SK-N-SH (cell line): ENCODE results near the gene IRF2. TPM values are rescaled to one million over a fixed set of nuclear protein-coding genes. Genes with fewer than 3 reads are reported as not detected.

ENCODE experiments used
- CTCF ChIA-PET: fragments of 300-600, 350-600 bp; formaldehyde crosslinking; extraction: SDS; loops from one replicate; lab custom pipeline; 2021; lab: Yijun Ruan, JAX
- POLR2A ChIA-PET: fragments of 350-600 bp; sonication (Branson Sonifier 250); formaldehyde crosslinking; extraction: SDS; loops from one replicate; lab custom pipeline; 2020; ENCODE audit warnings: antibody characterized with exemption, inconsistent platforms; lab: Yijun Ruan, JAX
- DNase-seq: peaks from one replicate; pipeline ENCODE4 v3.0.0; 2012
- H2AFZ ChIP-seq: fragments of 200-600 bp; sonication (generic); 2 replicates; pipeline ENCODE4 v1.8.1; 2016; ENCODE audit warnings: antibody characterized with exemption, mild to moderate bottlenecking, low read depth
- H3F3A ChIP-seq: fragments of 200-600 bp; sonication (generic); replicated peaks from 2 replicates; pipeline ENCODE3; 2016; ENCODE audit warnings: antibody characterized with exemption, mild to moderate bottlenecking; ENCODE audit not compliant: insufficient read depth
- H3K27ac ChIP-seq, 2 experiments: fragments of 200-500 bp in 1 of 2; fragments of 200-600 bp in 1 of 2; sonication (Bioruptor generic) in 1 of 2; sonication (generic), shearing (Covaris generic) in 1 of 2; 2 replicates each; pipeline versions ENCODE4 v1.5.1 to v1.6.1; 2014 to 2016; ENCODE audit warnings: low read depth in 2 of 2, inconsistent platforms in 1 of 2, low read length in 1 of 2, mild to moderate bottlenecking in 1 of 2, mixed read lengths in 1 of 2
- H3K27me3 ChIP-seq: fragments of 200-600 bp; sonication (generic), shearing (Covaris generic); 2 replicates; pipeline ENCODE4 v1.6.1; 2016; ENCODE audit warnings: mixed run types; ENCODE audit not compliant: insufficient read depth
- H3K36me3 ChIP-seq, 2 experiments: fragments of 200-500 bp in 1 of 2; fragments of 200-600 bp in 1 of 2; sonication (Bioruptor generic) in 1 of 2; sonication (generic) in 1 of 2; replicated peaks in 1 of 2; 2 replicates each; pipeline versions ENCODE3 to v1.5.1; 2014 to 2016; ENCODE audit warnings: low read length in 1 of 2, mild to moderate bottlenecking in 1 of 2; ENCODE audit not compliant: insufficient read depth in 2 of 2, control insufficient read depth in 1 of 2
- H3K4me1 ChIP-seq, 2 experiments: fragments of 200-500 bp in 1 of 2; fragments of 200-600 bp in 1 of 2; sonication (Bioruptor generic) in 1 of 2; sonication (generic), shearing (Covaris generic) in 1 of 2; 2 replicates each; pipeline versions ENCODE4 v1.5.1 to v1.6.1; 2014 to 2016; ENCODE audit warnings: low read depth in 1 of 2, low read length in 1 of 2, mixed run types in 1 of 2; ENCODE audit not compliant: insufficient read depth in 2 of 2, control insufficient read depth in 1 of 2
- H3K4me2 ChIP-seq: fragments of 200-600 bp; sonication (generic), shearing (Covaris generic); 2 replicates; pipeline ENCODE4 v1.6.1; 2017; ENCODE audit warnings: mixed run types
- H3K4me3 ChIP-seq, 2 experiments: fragments of 200-500 bp in 1 of 2; fragments of 200-600 bp in 1 of 2; sonication (Bioruptor generic) in 1 of 2; sonication (generic), shearing (Covaris generic) in 1 of 2; 2 replicates each; pipeline versions ENCODE4 v1.5.1 to v1.8.1; 2014 to 2016; ENCODE audit warnings: low read depth in 2 of 2, inconsistent platforms in 1 of 2, low read length in 1 of 2, mild to moderate bottlenecking in 1 of 2, mixed read lengths in 1 of 2, moderate library complexity in 1 of 2
- H3K79me2 ChIP-seq: fragments of 200-600 bp; sonication (generic); 2 replicates; pipeline ENCODE4 v1.8.1; 2017; ENCODE audit warnings: mild to moderate bottlenecking; ENCODE audit not compliant: insufficient read depth
- H3K9ac ChIP-seq: fragments of 200-600 bp; sonication (generic); 2 replicates; pipeline ENCODE4 v1.6.1; 2017; ENCODE audit warnings: mixed run types
- H3K9me2 ChIP-seq: fragments of 200-600 bp; sonication (generic); 2 replicates; pipeline ENCODE4 v1.6.1; 2017; ENCODE audit warnings: mixed run types
- H3K9me3 ChIP-seq: fragments of 200-600 bp; sonication (generic); 2 replicates; pipeline ENCODE4 v1.6.1; 2017; ENCODE audit warnings: mixed run types, mild to moderate bottlenecking, moderate library complexity
- H4K20me1 ChIP-seq: fragments of 200-600 bp; sonication (generic); 2 replicates; pipeline ENCODE4 v1.6.1; 2017; ENCODE audit warnings: mild to moderate bottlenecking, mixed run types; ENCODE audit not compliant: insufficient read depth
- EP300 ChIP-seq, 2 experiments: IDR thresholded peaks; 2 replicates each; pipeline versions ENCODE4 v1.4.0 to v1.6.1; 2012; ENCODE audit warnings: borderline replicate concordance in 1 of 2, low read depth in 1 of 2, low read length in 1 of 2
- JUND ChIP-seq: IDR thresholded peaks from 2 replicates; pipeline ENCODE4 v1.4.0; 2012
- MEF2A ChIP-seq: IDR thresholded peaks from 2 replicates; pipeline ENCODE4 v1.4.0; 2012; ENCODE audit warnings: low read depth, borderline replicate concordance
- NFIC ChIP-seq: IDR thresholded peaks from 2 replicates; pipeline ENCODE4 v1.4.0; 2012; ENCODE audit warnings: borderline replicate concordance
- RAD21 ChIP-seq: IDR thresholded peaks from 2 replicates; pipeline ENCODE4 v1.6.1; 2012; ENCODE audit warnings: mild to moderate bottlenecking, low read length
- RFX5 ChIP-seq: IDR thresholded peaks from 2 replicates; pipeline ENCODE4 v1.6.1; 2012; ENCODE audit warnings: mild to moderate bottlenecking, improper control_type of control experiment, low read length
- SMC3 ChIP-seq: IDR thresholded peaks from 2 replicates; pipeline ENCODE4 v1.6.1; 2012; ENCODE audit warnings: low read depth, low read length, improper control_type of control experiment
- TEAD4 ChIP-seq: IDR thresholded peaks from 2 replicates; pipeline ENCODE4 v1.4.0; 2012; ENCODE audit warnings: mild to moderate bottlenecking, borderline replicate concordance; ENCODE audit not compliant: insufficient read depth
- WGBS: methylation state at CpG from one replicate; pipeline ENCODE4 v1.1.6; 2017; ENCODE audit warnings: low lambda C conversion rate; 5-methylcytosine and 5-hydroxymethylcytosine counted together
- polyA plus RNA-seq, 3 experiments: library from polyadenylated mRNA; depleted of rRNA; stranded (reverse); fragments of >200 nt; gene quantifications; 2 replicates each; pipeline ENCODE4 v1.2.3, GENCODE V29; 2012
- TF ChIP-seq, protein P1 (sequence below): fragments of 150-350 bp; IDR thresholded peaks from 2 replicates; pipeline ENCODE4 v1.6.1; 2017; ENCODE audit warnings: antibody characterized with exemption, low read length, low read depth, borderline replicate concordance
- TF ChIP-seq, protein P2 (sequence below): fragments of 150-350 bp; IDR thresholded peaks from 2 replicates; pipeline ENCODE4 v1.6.1; 2016; ENCODE audit warnings: mild to moderate bottlenecking, low read depth, low read length
- TF ChIP-seq, protein P3 (sequence below): IDR thresholded peaks from 2 replicates; pipeline ENCODE4 v1.4.0; 2012; ENCODE audit warnings: low read depth
- TF ChIP-seq, protein P4 (sequence below): IDR thresholded peaks from 2 replicates; pipeline ENCODE4 v1.4.0; 2012; ENCODE audit warnings: low read depth, borderline replicate concordance
- TF ChIP-seq, protein P5 (sequence below): IDR thresholded peaks from 2 replicates; pipeline ENCODE4; 2012

The IRF2 gene
- polyA plus RNA-seq, 1 of the 3 experiments (the other 2 are of a cell fraction) = 23.3 TPM

DNA sequence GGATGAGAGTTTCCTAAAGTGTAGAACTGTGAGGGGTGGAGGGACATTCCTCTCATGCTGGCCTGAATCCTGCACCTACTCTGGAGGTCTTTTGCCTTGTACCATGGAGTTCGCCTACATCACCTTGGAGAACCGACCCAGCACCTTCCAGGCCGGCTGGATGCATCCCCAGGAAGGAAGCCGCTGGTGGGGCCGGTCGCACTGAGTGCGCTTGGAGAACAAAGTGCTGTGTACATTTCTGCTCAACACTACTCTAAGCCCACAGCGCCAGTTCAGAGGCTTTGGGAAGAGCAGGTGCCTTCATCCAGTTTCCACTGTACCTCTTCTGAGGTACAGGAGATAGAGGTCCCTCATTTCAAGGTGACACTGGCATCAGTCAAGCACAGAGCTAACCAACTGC lies 15.4 kb upstream of the IRF2 start (continued):
- TF ChIP-seq, protein P1, sequence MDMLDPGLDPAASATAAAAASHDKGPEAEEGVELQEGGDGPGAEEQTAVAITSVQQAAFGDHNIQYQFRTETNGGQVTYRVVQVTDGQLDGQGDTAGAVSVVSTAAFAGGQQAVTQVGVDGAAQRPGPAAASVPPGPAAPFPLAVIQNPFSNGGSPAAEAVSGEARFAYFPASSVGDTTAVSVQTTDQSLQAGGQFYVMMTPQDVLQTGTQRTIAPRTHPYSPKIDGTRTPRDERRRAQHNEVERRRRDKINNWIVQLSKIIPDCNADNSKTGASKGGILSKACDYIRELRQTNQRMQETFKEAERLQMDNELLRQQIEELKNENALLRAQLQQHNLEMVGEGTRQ = no peak
- TF ChIP-seq, protein P2, sequence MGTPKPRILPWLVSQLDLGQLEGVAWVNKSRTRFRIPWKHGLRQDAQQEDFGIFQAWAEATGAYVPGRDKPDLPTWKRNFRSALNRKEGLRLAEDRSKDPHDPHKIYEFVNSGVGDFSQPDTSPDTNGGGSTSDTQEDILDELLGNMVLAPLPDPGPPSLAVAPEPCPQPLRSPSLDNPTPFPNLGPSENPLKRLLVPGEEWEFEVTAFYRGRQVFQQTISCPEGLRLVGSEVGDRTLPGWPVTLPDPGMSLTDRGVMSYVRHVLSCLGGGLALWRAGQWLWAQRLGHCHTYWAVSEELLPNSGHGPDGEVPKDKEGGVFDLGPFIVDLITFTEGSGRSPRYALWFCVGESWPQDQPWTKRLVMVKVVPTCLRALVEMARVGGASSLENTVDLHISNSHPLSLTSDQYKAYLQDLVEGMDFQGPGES = no peak
- TF ChIP-seq, all 33 proteins: peak for 0

DNA sequence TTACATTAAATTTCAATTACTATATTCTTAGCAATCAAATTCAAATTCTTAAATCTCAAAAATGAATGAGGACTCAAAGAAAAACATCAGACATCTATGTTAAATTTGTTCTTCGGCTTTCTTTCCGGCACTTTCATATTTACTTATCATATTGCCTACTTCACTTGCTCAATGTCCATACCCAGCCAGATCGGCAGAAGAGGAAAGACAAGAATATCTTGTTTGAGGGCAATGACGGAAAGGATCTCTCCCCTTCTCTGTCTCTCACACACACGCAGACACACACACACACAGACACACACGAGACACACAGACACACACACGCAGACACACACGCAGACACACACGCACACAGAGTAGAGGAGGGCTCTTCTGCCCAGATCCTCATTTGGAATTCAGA lies 13.2 kb upstream of the IRF2 start:
- Histone ChIP-seq H3K36me3 (no peaks in the 10 kb centered on the region), H4K20me1 (no peaks in the 10 kb centered on the region), H3K79me2 (no peaks in the 10 kb centered on the region), H2AFZ (no peak overlapping the region), H3K4me1 (no peaks in the 10 kb centered on the region), H3K9me2 (no peaks in the 10 kb centered on the region), H3K9ac (no peak overlapping the region), H3F3A (no peaks in the 10 kb centered on the region), H3K4me3 (no peak overlapping the region), H3K9me3 (no peaks in the 10 kb centered on the region), H3K4me2 (no peak overlapping the region), H3K27me3 (no peaks in the 10 kb centered on the region), H3K27ac (no peak overlapping the region)
- DNase-seq = no peak
- 95% methylated on average over 9 of the region's 9 CpGs for WGBS
- POLR2A ChIA-PET = no interaction called here
- TF ChIP-seq, protein P2 = no peak
- TF ChIP-seq, protein P3, sequence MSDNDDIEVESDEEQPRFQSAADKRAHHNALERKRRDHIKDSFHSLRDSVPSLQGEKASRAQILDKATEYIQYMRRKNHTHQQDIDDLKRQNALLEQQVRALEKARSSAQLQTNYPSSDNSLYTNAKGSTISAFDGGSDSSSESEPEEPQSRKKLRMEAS = no peak
- TF ChIP-seq RFX5 (no peak), NFIC (no peak), EP300 (IDR thresholded peaks at IDR 0.05; ENCODE audit: borderline replicate concordance in 1 of 2, low read depth in 1 of 2, low read length in 1 of 2) (no peak), MEF2A (no peak), TEAD4 (no peak), JUND (no peak), RAD21 (no peak), SMC3 (no peak)
- TF ChIP-seq, protein P4, sequence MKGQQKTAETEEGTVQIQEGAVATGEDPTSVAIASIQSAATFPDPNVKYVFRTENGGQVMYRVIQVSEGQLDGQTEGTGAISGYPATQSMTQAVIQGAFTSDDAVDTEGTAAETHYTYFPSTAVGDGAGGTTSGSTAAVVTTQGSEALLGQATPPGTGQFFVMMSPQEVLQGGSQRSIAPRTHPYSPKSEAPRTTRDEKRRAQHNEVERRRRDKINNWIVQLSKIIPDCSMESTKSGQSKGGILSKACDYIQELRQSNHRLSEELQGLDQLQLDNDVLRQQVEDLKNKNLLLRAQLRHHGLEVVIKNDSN = no peak
- TF ChIP-seq, protein P5, sequence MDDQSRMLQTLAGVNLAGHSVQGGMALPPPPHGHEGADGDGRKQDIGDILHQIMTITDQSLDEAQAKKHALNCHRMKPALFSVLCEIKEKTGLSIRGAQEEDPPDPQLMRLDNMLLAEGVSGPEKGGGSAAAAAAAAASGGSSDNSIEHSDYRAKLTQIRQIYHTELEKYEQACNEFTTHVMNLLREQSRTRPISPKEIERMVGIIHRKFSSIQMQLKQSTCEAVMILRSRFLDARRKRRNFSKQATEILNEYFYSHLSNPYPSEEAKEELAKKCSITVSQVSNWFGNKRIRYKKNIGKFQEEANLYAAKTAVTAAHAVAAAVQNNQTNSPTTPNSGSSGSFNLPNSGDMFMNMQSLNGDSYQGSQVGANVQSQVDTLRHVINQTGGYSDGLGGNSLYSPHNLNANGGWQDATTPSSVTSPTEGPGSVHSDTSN = no peak
- CTCF ChIA-PET = no interaction called here
